K562 (cell line): ENCODE results near the gene SPATA2L. TPM values are rescaled to one million over a fixed set of nuclear protein-coding genes. Genes with fewer than 3 reads are reported as not detected.

Experiments
- ATAC-seq: fragments of 200-7000 bp; cut with Tn5 transposase; 3 replicates; pipeline ENCODE4 v1.9.1; 2020; ENCODE audit warnings: moderate library complexity
- BruUV-seq: library from RNA; stranded (reverse); fragments of 400-500 nt; replicated peaks from 2 replicates; lab custom pipeline; 2021; lab: Mats Ljungman, UMichigan
- CTCF ChIA-PET: fragments of 300-600 bp; formaldehyde crosslinking; extraction: SDS; loops from one replicate; lab custom pipeline; 2021; ENCODE audit warnings: low intra/inter-chr PET ratio; lab: Yijun Ruan, JAX
- POLR2A ChIA-PET: fragments of 300-600, 350-650 bp; sonication (Branson Sonifier 250); formaldehyde crosslinking; extraction: SDS; loops from one replicate; lab custom pipeline; 2021; ENCODE audit warnings: antibody characterized with exemption, inconsistent platforms; lab: Yijun Ruan, JAX
- DNase-seq, 4 experiments: peaks; one replicate each; pipeline versions ENCODE4 v3.0.0 to v3.0.0-alpha.2; 2011 to 2018; ENCODE audit warnings: low spot score in 3 of 4, mixed read lengths in 3 of 4; ENCODE audit errors: extremely low read depth in 1 of 4
- FAIRE-seq: peaks from 2 replicates; lab custom pipeline; 2011; peaks lifted over from hg19 to GRCh38; lab: Jason Lieb, UNC
- H2AFZ ChIP-seq: 2 replicates; pipeline ENCODE4 v1.6.0; 2011; ENCODE audit warnings: low read depth, low read length, control low read depth, inconsistent platforms
- H3K27ac ChIP-seq: fragments of 200-600 bp; 3 replicates; pipeline ENCODE4 v1.8.0; 2011; ENCODE audit warnings: low read depth, mild to moderate bottlenecking, control low read depth, inconsistent platforms, low read length, moderate library complexity, mixed read lengths; ENCODE audit errors: extremely low read depth
- H3K27me3 ChIP-seq, 2 experiments: fragments of 300-600 bp in 1 of 2; 2 replicates in 1 of 2; 3 replicates in 1 of 2; pipeline versions ENCODE4 v1.6.0 to v1.8.0; 2011; ENCODE audit warnings: inconsistent platforms in 2 of 2, low read length in 2 of 2, mild to moderate bottlenecking in 1 of 2, mixed read lengths in 1 of 2, moderate library complexity in 1 of 2; ENCODE audit not compliant: control insufficient read depth in 2 of 2, insufficient read depth in 2 of 2
- H3K36me3 ChIP-seq: fragments of 300-600 bp; 3 replicates; pipeline ENCODE4 v1.8.0; 2011; ENCODE audit warnings: mild to moderate bottlenecking, low read length, inconsistent platforms; ENCODE audit not compliant: control insufficient read depth, insufficient read depth
- H3K4me1 ChIP-seq, 2 experiments: fragments of 200-600 bp in 1 of 2; replicated peaks in 1 of 2; 2 replicates in 1 of 2; 3 replicates in 1 of 2; pipeline versions ENCODE4 v1.5.1 to v1.8.0; 2011; ENCODE audit warnings: inconsistent platforms in 2 of 2, low read length in 2 of 2, mild to moderate bottlenecking in 1 of 2, mixed read lengths in 1 of 2, moderate library complexity in 1 of 2; ENCODE audit not compliant: control insufficient read depth in 2 of 2, insufficient read depth in 2 of 2
- H3K4me2 ChIP-seq: 2 replicates; pipeline ENCODE4 v1.6.1; 2011; ENCODE audit warnings: low read length, control low read depth, inconsistent platforms, mixed read lengths; ENCODE audit not compliant: insufficient read depth
- H3K4me3 ChIP-seq: fragments of 200-600 bp; sonication (generic), shearing (Covaris generic); 2 replicates; pipeline ENCODE4 v1.5.1; 2016; ENCODE audit warnings: control low read depth, inconsistent platforms
- H3K79me2 ChIP-seq: fragments of 200-600 bp; 3 replicates; pipeline ENCODE4 v1.8.0; 2011; ENCODE audit warnings: low read length, inconsistent platforms; ENCODE audit not compliant: control insufficient read depth, insufficient read depth
- H3K9ac ChIP-seq, 2 experiments: 2 replicates each; pipeline versions ENCODE4 v1.6.0 to v1.6.1; 2011; ENCODE audit warnings: low read depth in 2 of 2, low read length in 2 of 2, control low read depth in 1 of 2, inconsistent platforms in 1 of 2, mild to moderate bottlenecking in 1 of 2, mixed read lengths in 1 of 2; ENCODE audit not compliant: insufficient read depth in 1 of 2
- H3K9me1 ChIP-seq: one replicate; pipeline ENCODE4 v1.6.0; 2011; ENCODE audit warnings: inconsistent platforms, mild to moderate bottlenecking, low read length, moderate library complexity; ENCODE audit not compliant: control insufficient read depth, insufficient read depth
- H3K9me3 ChIP-seq: replicated peaks from 2 replicates; pipeline ENCODE4 v1.5.1; 2011; ENCODE audit warnings: low read depth, low read length, inconsistent platforms; ENCODE audit not compliant: control insufficient read depth, insufficient read depth
- H4K20me1 ChIP-seq: replicated peaks from 2 replicates; pipeline ENCODE4 v1.6.1; 2011; ENCODE audit warnings: low read length, inconsistent platforms, mixed read lengths; ENCODE audit not compliant: control insufficient read depth, insufficient read depth
- GATAD2A ChIP-seq: fragments of 450-650 bp; IDR thresholded peaks from 2 replicates; pipeline ENCODE4 v1.6.1; 2017
- HNRNPL ChIP-seq: fragments of 200-400 bp; formaldehyde crosslinking; IDR thresholded peaks from 2 replicates; pipeline ENCODE4 v1.6.1; 2017; ENCODE audit warnings: low read depth, mild to moderate bottlenecking, low read length
- NCOA1 ChIP-seq: fragments of 450-650 bp; IDR thresholded peaks from 2 replicates; pipeline ENCODE4 v1.6.1; 2016; ENCODE audit warnings: low read depth
- POLR2B ChIP-seq: fragments of 450-650 bp; IDR thresholded peaks from 2 replicates; pipeline ENCODE4 v1.6.1; 2018; ENCODE audit warnings: low read depth; ENCODE audit not compliant: partially characterized antibody
- SMAD1 ChIP-seq: fragments of 150-350 bp; IDR thresholded peaks from 2 replicates; pipeline ENCODE4 v1.6.1; 2014; ENCODE audit warnings: low read length, low read depth; ENCODE audit not compliant: partially characterized antibody
- ZBTB7A ChIP-seq: IDR thresholded peaks from 2 replicates; pipeline ENCODE4 v1.6.1; 2011; ENCODE audit warnings: low read depth, mild to moderate bottlenecking, low read length, moderate library complexity, borderline replicate concordance; ENCODE audit not compliant: control insufficient read depth
- ZNF778 ChIP-seq: fragments of 450-650 bp; formaldehyde crosslinking; IDR thresholded peaks from 2 replicates; pipeline ENCODE4 v1.4.0; 2020; ENCODE audit warnings: mild to moderate bottlenecking, moderate library complexity
- WGBS: fragments of 100-300 bp; shearing (Covaris generic); methylation state at CpG from one replicate; pipeline ENCODE4 v1.1.6; 2016; ENCODE audit warnings: low coverage, mixed read lengths; ENCODE audit not compliant: insufficient coverage; ENCODE audit errors: missing lambda C conversion rate; 5-methylcytosine and 5-hydroxymethylcytosine counted together
- in situ Hi-C: fragments of 300-500 bp; cut with MboI; formaldehyde crosslinking; loops from 4 replicates; pipeline ENCODE4 v1.15.0; 2018; ENCODE audit warnings: inconsistent platforms, mixed read lengths
- intact Hi-C: fragments of 100-400 bp; cut with micrococcal nuclease; formaldehyde crosslinking; loops from 2 replicates; pipeline ENCODE4 v1.14.2; 2022
- polyA plus RNA-seq, 8 experiments: library from polyadenylated mRNA; depleted of rRNA in 4 of 8; stranded (reverse) in 5 of 8; unstranded in 3 of 8; fragments of >200 nt; fragmentation: Nextera tagmentation in 2 of 8; fragmentation: Illumina TruSeq in 1 of 8; extraction: Ambion mirVana in 2 of 8; extraction: Trizol in 1 of 8; gene quantifications; 2 replicates each; pipeline versions ENCODE4 v1.2.1 to v1.2.3, GENCODE V29; 2011 to 2014; ENCODE audit warnings: inconsistent platforms in 1 of 8, missing spikeins in 1 of 8
- total RNA-seq, 7 experiments: library from RNA; depleted of rRNA in 6 of 7; stranded (reverse); fragments of >200 nt in 6 of 7; fragmentation: Illumina TruSeq in 2 of 7; extraction: Trizol in 2 of 7; gene quantifications; 2 replicates each; pipeline versions ENCODE4 v1.2.1 to v1.2.3, GENCODE V29; 2011 to 2021; ENCODE audit warnings: low replicate concordance in 1 of 7
- TF ChIP-seq, protein P1 (sequence below): sonication (generic); formaldehyde crosslinking; IDR thresholded peaks from 2 replicates; pipeline ENCODE4 v1.8.1; 2023; ENCODE audit warnings: mild to moderate bottlenecking, missing genetic modification reagents

Gene SPATA2L
- total and polyA plus RNA-seq, 9 of the 15 experiments (the other 6 are each of a cell fraction or from before 2014, with no cell fraction given) = 0.13 to 19.2 (median 4.8) TPM; not detected in 1

GRCh38 chr16:89711601-89712273 lies 10.2 kb upstream of the SPATA2L start (continued):
- TF ChIP-seq ZBTB7A (peak; percentile 87), NCOA1 (no peak), POLR2B (peak; percentile 75), GATAD2A (0 out of 2 replicates have a peak, but pooled peaks have one; percentile 14), SMAD1 (peak; percentile 47)
- TF ChIP-seq, all 486 proteins: peak for 66

DNA sequence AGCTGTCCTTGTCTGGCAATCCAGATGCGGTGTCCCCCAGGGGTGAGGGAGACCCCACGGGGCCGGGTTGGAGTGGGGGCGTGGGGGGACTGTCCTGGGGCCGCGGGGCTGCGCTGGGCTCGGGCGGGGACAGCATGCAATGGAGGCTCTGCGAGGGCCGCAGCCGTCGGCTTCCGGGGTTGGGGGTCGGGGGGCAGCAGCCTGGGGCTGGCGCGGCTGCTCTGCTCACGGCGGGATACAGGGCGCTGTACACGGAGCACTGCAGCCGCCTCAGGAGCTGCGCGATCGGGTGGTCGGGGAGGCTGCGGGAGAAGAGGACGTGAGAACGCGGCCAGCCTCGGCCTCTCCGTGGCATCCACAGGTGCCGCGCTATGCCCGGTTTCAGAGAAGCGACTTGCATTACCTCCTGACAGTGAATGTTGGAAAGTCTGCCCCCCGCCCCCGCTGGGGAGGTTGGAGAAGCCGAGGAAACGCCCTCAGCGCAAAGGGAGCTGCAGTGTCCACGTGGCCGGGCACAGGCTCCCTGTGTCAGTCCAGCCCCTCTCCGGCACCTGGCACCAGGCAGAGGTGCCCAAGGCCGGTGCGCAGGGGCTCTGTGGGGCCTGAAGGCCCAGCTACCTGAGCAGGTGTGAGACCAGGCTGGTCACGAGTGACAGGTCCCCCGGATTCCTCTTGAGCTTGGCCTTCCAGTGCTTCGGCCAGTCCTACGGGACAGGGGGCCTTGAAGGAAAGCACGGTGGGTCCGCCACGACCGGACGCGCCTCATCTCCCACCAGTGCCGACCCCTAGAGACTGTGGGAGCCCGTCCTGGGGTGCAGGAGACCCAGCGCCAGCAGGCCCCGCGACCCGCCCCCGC lies 9.4 kb upstream of the SPATA2L start:
- Histone ChIP-seq H3K4me3 (no peak overlapping the region), H3K4me1 (peaks cover 18 to 82% of the 10 kb centered on the region in 2 experiments; a peak in 4 of 5 replicates), H3K79me2 (peaks cover 30% of the 10 kb centered on the region), H3K27ac (no peak overlapping the region), H3K9ac (peak overlapping the region in 1 of 2 experiments; percentile 88; a peak in 3 of 4 replicates), H3K9me1 (no peaks in the 10 kb centered on the region), H3K4me2 (no peak overlapping the region), H3K36me3 (peaks cover 27% of the 10 kb centered on the region)
- WGBS = 76% methylated on average over 33 of the region's 63 CpGs
- DNase-seq = no peak
- in situ Hi-C loops = no loop called here
- CTCF ChIA-PET = no interaction called here
- TF ChIP-seq ZNF778 (CRISPR knock-in tag) (no peak), HNRNPL (0 out of 2 replicates have a peak, but pooled peaks have one; percentile 25)
- TF ChIP-seq, protein P1, sequence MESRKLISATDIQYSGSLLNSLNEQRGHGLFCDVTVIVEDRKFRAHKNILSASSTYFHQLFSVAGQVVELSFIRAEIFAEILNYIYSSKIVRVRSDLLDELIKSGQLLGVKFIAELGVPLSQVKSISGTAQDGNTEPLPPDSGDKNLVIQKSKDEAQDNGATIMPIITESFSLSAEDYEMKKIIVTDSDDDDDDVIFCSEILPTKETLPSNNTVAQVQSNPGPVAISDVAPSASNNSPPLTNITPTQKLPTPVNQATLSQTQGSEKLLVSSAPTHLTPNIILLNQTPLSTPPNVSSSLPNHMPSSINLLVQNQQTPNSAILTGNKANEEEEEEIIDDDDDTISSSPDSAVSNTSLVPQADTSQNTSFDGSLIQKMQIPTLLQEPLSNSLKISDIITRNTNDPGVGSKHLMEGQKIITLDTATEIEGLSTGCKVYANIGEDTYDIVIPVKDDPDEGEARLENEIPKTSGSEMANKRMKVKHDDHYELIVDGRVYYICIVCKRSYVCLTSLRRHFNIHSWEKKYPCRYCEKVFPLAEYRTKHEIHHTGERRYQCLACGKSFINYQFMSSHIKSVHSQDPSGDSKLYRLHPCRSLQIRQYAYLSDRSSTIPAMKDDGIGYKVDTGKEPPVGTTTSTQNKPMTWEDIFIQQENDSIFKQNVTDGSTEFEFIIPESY = peak; percentile 66
- TF ChIP-seq, all 486 proteins: peak for 2
- BruUV-seq = no TSS peak
- H3K9me3 ChIP-seq = 0 out of 2 replicates have a peak, but pooled peaks cover 2% of the 10 kb centered on the region
- H2AFZ ChIP-seq = no peak overlapping the region
- FAIRE-seq = no peak
- no peaks in the 10 kb centered on the region for H3K27me3 ChIP-seq
- POLR2A ChIA-PET = interaction anchor here (1.1 to 2.4 kb wide), 3 partner anchors 8 to 21 kb away, joined by 3 to 12 read pairs (median 6); no protein-coding TSS in a partner anchor
- intact Hi-C loops = no loop called here
- no peak for ATAC-seq
- no peaks in the 10 kb centered on the region for H4K20me1 ChIP-seq
